NCI-H748 (cell line): Measurements from ENCODE around the gene BEAN1.

Experiments
- DNase-seq: peaks from one replicate; lab custom pipeline; 2025; ENCODE audit not compliant: unreplicated experiment; lab: John Stamatoyannopoulos, UW

BEAN1 gene

DNA sequence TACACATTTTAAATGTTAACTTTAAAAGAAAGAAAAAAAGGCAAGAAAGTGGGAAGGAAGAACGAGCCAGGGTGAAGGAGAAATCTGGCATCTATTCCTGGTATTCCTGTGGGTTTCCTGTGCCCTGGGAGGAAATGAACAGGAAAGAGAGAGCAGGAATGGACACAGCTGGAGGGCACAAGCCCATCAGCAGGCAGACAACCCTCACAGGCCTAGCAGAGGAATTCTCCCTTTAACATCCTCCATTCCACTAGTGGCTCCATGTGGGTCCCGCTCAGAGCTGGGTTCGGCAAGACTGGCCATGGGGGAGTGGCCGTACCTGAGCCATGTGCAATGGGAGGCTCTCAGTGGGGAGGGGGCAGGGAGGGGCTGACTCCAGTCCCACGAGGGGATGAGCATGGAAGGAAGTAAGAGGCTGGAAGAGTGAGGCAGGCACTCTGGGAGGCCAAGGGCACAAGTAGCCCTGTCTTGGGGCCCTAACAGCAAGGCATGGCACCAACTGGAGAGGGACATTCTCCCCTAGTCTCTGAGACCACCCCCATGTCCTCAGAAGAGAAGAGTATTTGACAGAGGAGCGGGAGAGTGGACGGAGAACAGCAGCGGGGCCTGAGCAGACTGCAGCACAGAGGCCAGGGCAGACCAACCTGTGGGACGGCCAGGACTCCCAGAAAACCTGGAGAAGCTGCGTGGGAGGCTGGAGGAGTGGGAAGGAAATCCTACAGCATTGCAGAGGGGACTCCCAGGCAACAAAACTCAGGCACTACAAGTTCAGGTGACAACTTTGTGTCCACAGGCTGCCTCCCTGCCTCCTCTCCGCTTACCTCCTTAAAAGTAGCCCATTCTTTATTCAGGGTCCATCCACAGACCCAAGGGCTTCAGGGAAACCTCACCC, 92.6 kb downstream of the BEAN1 start:
- no peak for DNase-seq

DNA sequence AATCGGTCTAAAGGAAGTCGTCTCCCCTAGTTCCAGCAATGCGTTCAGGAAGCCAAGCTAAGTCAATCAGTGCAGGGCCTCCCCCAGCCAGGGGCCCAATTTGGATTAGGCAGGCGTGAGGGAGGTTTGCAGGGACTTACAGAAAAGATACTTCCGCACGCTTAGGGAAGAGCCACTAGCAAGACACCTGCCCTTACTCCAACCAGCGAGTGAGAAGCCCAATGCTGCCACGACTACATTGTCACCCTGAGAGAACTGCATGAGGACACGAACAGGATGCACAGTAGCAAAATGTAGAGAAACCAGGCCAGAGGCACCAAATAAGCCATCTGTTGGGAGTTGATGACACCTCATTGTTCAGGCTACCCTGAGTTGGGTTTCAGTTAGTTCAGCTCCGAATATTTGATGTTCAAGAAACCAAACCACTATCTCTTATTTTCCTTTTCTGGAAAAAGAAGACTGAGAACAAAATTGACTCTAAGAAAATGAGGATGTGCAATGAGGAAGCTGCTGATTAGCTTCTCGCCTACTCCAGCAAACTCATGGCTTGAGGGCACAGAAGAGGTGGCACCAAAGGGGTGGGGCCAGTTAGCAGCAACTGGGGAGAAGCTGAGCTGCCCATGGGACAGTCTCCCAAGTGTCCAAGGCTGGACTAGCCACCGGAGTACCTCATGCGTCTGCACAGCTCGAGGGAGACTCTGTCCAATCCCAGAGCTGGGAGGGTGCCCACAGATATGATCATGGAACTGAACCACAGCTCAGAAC, 93.5 kb downstream of the BEAN1 start:
- DNase-seq: no peak

DNA sequence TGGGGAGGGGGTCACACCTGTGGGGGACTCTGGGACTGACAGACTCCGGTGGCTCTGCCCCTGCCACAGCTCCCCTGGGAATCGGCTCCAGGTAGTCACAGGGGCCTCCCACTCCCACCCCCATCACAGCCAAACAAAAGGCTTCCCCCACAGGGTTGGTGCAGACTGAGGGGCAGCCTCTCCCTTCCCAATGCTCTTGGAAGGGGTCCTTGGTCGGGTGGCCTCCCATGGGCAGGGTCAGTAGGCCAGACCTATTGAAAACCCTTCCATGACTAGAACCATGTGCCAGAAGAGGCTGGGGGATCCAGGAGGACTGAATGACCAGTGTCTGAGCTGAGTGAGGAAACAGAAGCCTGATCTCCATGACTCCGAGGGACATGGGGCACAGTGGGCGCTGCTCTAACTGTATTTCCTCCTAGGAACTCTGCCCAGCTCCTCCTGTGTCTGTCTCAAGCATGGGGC, 94.2 kb downstream of the BEAN1 start:
- no peak for DNase-seq

DNA sequence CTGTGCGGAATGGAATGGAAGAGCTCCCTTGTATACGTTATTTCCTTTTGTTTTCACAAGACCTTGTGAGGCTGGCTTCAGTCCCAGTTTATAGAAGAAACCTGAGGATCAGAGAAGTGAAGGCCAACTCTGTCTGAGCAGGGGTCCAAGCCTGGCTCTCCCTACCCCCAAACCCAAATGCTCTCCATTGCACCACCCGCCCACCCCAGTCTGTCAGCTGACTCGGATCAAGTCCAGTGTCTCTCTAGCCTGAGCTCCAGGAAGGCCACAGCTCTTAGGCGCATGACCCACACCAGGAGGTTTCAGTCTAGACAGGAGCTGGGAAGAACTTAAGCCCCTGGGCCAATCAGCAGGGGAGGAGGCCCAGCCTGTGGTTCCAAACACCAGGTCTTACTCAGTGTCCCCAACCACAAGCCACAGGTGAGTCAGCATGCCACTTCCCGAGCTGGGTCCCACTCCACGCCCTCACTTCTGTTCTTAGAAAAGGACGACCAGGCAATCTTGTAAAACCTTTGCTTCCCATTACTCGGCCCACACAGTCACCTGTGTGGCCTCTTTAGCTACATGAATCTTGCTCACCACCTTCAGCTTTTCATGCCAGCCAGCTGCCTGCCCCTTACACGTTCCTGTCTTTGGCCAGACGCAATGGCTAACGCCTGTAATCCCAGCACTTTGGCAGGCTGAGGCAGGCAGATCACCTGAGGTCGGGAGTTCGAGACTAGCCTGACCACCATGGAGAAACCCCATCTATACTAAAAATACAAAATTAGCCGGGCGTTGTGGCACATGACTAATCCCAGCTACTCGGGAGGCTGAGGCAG, 95.1 kb downstream of the BEAN1 start:
- DNase-seq: no peak

DNA sequence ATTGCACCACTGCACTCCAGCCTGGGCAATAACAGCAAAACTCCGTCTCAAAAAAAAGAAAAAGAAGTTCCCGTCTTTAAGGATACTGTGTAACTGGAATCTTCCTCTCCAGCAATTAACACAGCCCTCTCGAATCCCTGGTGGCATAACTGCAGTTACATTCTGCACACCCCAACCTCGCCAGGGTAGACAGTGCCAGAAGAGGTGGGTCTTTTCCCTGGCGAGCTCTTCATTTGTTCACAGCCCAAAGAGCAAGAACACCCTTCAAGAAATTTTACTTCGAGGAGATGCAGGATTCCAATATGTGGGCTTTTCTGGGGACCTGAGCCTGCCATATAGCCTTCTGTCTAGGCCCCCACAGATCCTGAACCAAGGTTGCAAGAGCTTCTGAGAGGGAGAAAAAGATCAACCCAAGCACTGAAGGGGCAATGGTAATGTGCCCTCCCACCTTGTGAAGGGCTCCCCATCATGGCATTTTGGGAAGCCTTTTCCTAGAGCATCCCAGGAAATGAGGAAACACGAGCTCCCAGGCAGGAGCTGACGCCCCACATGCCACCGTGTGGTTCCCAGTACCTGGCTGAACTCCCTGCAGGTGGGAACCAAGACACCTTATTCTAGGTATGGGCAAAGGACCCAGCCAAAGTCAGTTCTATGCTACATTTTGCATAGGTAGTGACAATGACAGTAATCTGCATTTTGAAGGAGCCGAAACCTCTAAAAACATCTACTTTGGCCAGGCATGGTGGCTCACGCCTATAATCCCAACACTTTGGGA, 95.9 kb downstream of the BEAN1 start:
- DNase-seq: no peak

DNA sequence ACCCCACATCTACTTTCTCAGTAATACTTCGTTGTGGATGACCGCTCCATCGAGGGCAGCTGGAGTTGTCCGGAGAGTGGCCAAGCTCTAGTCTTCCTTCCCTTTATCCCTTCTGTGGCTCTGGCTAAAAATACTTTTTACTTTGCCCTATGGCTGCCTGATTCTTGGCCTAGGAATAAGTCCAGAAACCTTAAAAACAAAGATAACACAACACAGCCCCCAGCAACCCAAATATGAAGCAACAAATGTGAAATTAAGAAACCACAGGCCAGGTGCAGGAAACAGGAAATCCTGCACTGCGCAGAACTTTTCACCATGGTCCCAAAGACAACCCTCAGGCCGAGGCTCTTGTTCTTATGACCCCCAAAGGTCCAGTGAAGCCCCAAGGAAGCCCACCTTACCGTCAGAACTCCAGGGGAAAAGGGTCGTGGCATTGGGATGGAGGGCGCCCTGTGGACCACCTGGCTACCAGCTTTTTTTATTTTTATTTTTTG, 96.8 kb downstream of the BEAN1 start:
- DNase-seq: no peak

GRCh38 chr16:66524601-66525164, 97.6 kb downstream of the BEAN1 start:
- no peak for DNase-seq

DNA sequence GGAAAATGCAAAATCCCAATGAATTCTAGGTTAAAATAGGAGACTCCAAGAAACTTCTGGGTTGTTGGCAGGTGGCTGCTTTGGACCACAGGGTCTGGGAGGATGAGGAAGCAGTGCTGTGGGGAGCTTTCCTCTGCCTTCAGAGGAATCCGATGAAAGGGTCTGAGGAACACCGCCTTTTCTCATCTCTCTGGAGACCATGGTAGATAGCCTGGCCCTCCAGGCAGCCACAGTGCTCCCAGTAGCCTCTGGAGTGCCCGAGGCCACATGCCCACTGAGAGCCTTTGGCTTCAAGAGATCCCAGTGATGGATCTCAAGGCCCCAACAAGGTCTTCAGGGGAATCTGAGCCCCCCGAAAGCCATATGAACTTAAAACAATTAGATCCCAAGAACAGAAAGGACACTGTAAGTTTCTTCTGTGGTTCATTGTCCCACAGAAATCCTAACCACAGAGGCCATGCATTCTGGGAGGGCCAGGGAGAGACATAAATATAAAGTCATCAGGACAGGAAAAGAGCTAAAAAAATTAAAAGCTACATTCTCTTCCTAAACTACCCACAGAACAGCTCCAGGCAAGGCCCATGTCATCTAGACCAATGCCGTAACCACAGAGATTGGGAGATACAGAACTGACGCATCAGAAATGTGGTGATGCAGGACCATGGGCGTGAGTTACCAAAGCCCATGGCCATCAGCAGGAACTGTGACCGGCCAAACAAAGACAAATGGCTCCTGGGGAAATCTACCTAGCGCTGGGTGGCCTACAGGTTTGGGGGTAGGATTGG, 98.5 kb downstream of the BEAN1 start:
- DNase-seq: no peak

GRCh38 chr16:66528294-66528693, 101.2 kb downstream of the BEAN1 start:
- DNase-seq: no peak

- DNase-seq: no peak
These were observed 102.4 kb downstream of the BEAN1 start for GRCh38 chr16:66529475-66529874.
